ENCODE measurements around the gene RASSF7. TPM values are rescaled to one million over a fixed set of nuclear protein-coding genes. Genes with fewer than 3 reads are reported as not detected.

The RASSF7 gene
- total RNA-seq, 4 donors from 2014 or later = 2.9 to 24.4 (median 13.7) TPM

- peak overlapping the region; percentile 32 to 74 (median 60) for H3K27ac ChIP-seq (replicated peaks in 1 of 4)
- no peaks in the 10 kb centered on the region for H3K36me3 ChIP-seq
- intact Hi-C loops (cut with DNase I) = no loop called here
- peaks cover 14 to 24% (median 21%) of the 10 kb centered on the region in 4 donors for H3K4me1 ChIP-seq
- H3K4me3 ChIP-seq = peak overlapping the region; percentile 72 to 97 (median 90)
- no peak for TF ChIP-seq POLR2A (IDR thresholded peaks at IDR 0.05; ENCODE audit: low read depth)
- no peak for TF ChIP-seq EP300 (IDR thresholded peaks at IDR 0.05)
- no peak for TF ChIP-seq POLR2AphosphoS5 (IDR thresholded peaks at IDR 0.05)
- no peak for TF ChIP-seq CTCF (IDR thresholded peaks at IDR 0.05)
- H3K27me3 ChIP-seq = peaks cover 3 to 34% (median 10%) of the 10 kb centered on the region in 4 donors
- no peaks in the 10 kb centered on the region for H3K9me3 ChIP-seq
- DNase-seq (ENCODE audit: extremely low spot score) = no peak
- WGBS = under 1% methylated on average over 37 of the region's 67 CpGs
Observed at GRCh38 chr11:561148-562003, 606 bp downstream of the RASSF7 start.

DNA sequence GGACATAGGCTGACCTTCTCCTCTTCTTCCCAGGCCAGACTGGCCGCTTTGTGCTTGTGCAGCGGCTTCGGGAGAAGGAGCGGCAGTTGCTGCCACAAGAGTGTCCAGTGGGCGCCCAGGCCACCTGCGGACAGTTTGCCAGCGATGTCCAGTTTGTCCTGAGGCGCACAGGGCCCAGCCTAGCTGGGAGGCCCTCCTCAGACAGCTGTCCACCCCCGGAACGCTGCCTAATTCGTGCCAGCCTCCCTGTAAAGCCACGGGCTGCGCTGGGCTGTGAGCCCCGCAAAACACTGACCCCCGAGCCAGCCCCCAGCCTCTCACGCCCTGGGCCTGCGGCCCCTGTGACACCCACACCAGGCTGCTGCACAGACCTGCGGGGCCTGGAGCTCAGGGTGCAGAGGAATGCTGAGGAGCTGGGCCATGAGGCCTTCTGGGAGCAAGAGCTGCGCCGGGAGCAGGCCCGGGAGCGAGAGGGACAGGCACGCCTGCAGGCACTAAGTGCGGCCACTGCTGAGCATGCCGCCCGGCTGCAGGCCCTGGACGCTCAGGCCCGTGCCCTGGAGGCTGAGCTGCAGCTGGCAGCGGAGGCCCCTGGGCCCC, 1.4 kb downstream of the RASSF7 start:
- no peak overlapping the region for H3K27ac ChIP-seq (replicated peaks in 1 of 4)
- H3K27me3 ChIP-seq = peaks cover 0 to 27% (median 3%) of the 10 kb centered on the region in 4 donors
- H3K36me3 ChIP-seq = no peaks in the 10 kb centered on the region
- DNase-seq (ENCODE audit: extremely low spot score) = no peak
- H3K4me3 ChIP-seq = no peak overlapping the region
- intact Hi-C loops (cut with DNase I) = no loop called here
- peaks cover 14 to 23% (median 20%) of the 10 kb centered on the region in 4 donors for H3K4me1 ChIP-seq
- TF ChIP-seq POLR2AphosphoS5 (IDR thresholded peaks at IDR 0.05) (no peak), CTCF (IDR thresholded peaks at IDR 0.05) (no peak), EP300 (IDR thresholded peaks at IDR 0.05) (no peak), POLR2A (IDR thresholded peaks at IDR 0.05; ENCODE audit: low read depth) (no peak)
- 100% methylated on average over 8 of the region's 29 CpGs for WGBS
- H3K9me3 ChIP-seq = no peaks in the 10 kb centered on the region

DNA sequence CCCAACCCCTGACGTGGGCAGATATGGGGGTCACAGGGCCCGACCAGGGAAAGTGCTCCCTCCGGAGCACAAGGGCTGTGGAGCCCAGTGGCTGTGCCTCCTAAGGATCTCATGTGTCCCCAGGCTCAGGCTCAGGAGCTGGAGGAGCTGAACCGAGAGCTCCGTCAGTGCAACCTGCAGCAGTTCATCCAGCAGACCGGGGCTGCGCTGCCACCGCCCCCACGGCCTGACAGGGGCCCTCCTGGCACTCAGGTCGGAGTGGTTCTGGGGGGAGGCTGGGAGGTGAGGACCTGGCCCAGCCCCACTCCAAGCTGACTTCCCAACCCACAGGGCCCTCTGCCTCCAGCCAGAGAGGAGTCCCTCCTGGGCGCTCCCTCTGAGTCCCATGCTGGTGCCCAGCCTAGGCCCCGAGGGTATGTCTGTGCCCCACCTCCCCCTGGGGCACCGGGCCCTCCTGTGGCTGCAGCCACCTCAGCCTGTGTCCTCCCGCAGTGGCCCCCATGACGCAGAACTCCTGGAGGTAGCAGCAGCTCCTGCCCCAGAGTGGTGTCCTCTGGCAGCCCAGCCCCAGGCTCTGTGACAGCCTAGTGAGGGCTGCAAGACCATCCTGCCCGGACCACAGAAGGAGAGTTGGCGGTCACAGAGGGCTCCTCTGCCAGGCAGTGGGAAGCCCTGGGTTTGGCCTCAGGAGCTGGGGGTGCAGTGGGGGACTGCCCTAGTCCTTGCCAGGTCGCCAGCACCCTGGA, 2.5 kb downstream of the RASSF7 start:
- Histone ChIP-seq H3K4me1 (peaks cover 17 to 33% (median 31%) of the 10 kb centered on the region in 4 donors), H3K36me3 (no peaks in the 10 kb centered on the region), H3K27ac (replicated peaks in 1 of 4) (no peak overlapping the region), H3K27me3 (peaks cover 0 to 16% (median 0%) of the 10 kb centered on the region in 4 donors), H3K9me3 (no peaks in the 10 kb centered on the region), H3K4me3 (no peak overlapping the region)
- no peak for DNase-seq (ENCODE audit: extremely low spot score)
- 100% methylated on average over 1 of the region's 18 CpGs for WGBS
- TF ChIP-seq POLR2AphosphoS5 (IDR thresholded peaks at IDR 0.05) = no peak
- TF ChIP-seq POLR2A (IDR thresholded peaks at IDR 0.05; ENCODE audit: low read depth) = no peak
- TF ChIP-seq EP300 (IDR thresholded peaks at IDR 0.05) = no peak
- TF ChIP-seq CTCF (IDR thresholded peaks at IDR 0.05) = no peak
- intact Hi-C loops (cut with DNase I) = no loop called here

GRCh38 chr11:563812-564578, 3.2 kb downstream of the RASSF7 start:
- TF ChIP-seq POLR2A (IDR thresholded peaks at IDR 0.05; ENCODE audit: low read depth) (no peak), EP300 (IDR thresholded peaks at IDR 0.05) (no peak), POLR2AphosphoS5 (IDR thresholded peaks at IDR 0.05) (no peak), CTCF (IDR thresholded peaks at IDR 0.05) (no peak)

More at GRCh38 chr11:563812-564578, 3.2 kb downstream of the RASSF7 start:
- no peaks in the 10 kb centered on the region for H3K36me3 ChIP-seq
- H3K27ac ChIP-seq (replicated peaks in 1 of 4) = no peak overlapping the region
- H3K27me3 ChIP-seq = peaks cover 0 to 8% (median 0%) of the 10 kb centered on the region in 4 donors
- no peaks in the 10 kb centered on the region for H3K9me3 ChIP-seq
- intact Hi-C loops (cut with DNase I) = no loop called here
- DNase-seq (ENCODE audit: extremely low spot score) = no peak
- no peak overlapping the region for H3K4me3 ChIP-seq
- 85% methylated on average over 6 of the region's 12 CpGs for WGBS
- peaks cover 19 to 35% (median 33%) of the 10 kb centered on the region in 4 donors for H3K4me1 ChIP-seq
